Suprapubic skin (tissue), 3 donors: ENCODE results near the gene NPC1L1.

Experiments used
- EP300 ChIP-seq: sonication (generic); formaldehyde crosslinking; IDR thresholded peaks from one replicate; pipeline ENCODE4 v1.6.1; 2017; ENCODE audit warnings: antibody characterized with exemption
- POLR2A ChIP-seq, 2 donors: fragments of 450-650 bp; IDR thresholded peaks; one replicate each; pipeline ENCODE4 v1.6.1; 2017; ENCODE audit warnings: antibody characterized with exemption in 2 of 2, mild to moderate bottlenecking in 2 of 2, moderate library complexity in 2 of 2
- TF ChIP-seq, protein P1 (sequence below), 2 donors: fragments of 200-600 bp in 1 of 2; fragments of 450-650 bp in 1 of 2; sonication (generic) in 1 of 2; IDR thresholded peaks; one replicate each; pipeline ENCODE4 v1.5.1; 2016 to 2019; ENCODE audit warnings: antibody characterized with exemption in 2 of 2, mild to moderate bottlenecking in 1 of 2, moderate library complexity in 1 of 2

DNA sequence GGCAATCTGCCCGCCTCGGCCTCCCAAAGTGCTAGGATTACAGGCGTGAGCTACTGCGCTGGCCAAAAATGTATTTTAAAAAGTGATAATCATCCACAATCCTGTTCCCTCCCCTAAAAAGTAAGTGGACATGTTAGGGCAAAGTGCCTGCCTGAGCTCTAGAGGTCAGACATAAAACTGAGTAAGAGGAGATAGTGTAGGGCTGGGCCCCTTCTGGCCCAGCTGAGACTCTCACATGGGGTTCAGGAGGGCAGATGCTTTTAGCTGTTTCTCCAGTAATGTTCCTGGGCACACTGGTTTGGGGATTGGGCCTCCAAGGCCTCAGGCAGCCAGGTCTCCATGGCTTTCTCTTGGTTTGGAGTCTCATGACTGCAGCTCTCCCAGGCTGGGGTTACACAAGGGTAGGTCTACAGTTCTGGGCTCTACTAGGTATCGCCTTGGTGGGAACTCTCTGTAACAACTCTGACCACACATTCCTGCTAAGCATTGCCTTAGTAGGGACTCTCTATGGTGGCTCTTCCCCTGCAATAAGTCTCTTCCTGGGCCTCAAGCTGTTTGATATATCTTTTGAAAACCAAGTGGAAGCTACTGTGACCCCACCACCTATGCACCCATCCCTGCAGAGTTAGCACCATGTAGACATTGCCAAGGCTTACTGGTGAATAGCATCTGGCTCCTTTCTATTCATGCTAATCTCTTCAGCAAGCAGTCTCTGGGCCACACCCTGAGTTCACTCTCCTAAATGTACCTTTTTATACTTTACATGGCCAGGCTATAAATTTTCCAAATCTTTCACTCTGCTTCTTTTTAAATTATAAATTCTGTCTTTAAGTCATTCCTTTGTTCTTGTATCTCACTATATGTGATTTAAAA lies 43.7 kb downstream of the NPC1L1 start:
- TF ChIP-seq, protein P1, sequence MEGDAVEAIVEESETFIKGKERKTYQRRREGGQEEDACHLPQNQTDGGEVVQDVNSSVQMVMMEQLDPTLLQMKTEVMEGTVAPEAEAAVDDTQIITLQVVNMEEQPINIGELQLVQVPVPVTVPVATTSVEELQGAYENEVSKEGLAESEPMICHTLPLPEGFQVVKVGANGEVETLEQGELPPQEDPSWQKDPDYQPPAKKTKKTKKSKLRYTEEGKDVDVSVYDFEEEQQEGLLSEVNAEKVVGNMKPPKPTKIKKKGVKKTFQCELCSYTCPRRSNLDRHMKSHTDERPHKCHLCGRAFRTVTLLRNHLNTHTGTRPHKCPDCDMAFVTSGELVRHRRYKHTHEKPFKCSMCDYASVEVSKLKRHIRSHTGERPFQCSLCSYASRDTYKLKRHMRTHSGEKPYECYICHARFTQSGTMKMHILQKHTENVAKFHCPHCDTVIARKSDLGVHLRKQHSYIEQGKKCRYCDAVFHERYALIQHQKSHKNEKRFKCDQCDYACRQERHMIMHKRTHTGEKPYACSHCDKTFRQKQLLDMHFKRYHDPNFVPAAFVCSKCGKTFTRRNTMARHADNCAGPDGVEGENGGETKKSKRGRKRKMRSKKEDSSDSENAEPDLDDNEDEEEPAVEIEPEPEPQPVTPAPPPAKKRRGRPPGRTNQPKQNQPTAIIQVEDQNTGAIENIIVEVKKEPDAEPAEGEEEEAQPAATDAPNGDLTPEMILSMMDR (IDR thresholded peaks at IDR 0.05) = no peak
- TF ChIP-seq EP300 (no peak), POLR2A (IDR thresholded peaks at IDR 0.05) (no peak)
